GM18502 (cell line): ENCODE results near the gene CCDC144A.
"Not testable (repeated sequence)": the region's sequence is repeated elsewhere in the genome, so short reads cannot be mapped to it uniquely, and the experiment has no call there.

Experiments used
- ATAC-seq: cut with Tn5 transposase; IDR thresholded peaks from one replicate; pipeline ENCODE4 v1.9.1; 2021; ENCODE audit warnings: mild to moderate bottlenecking; ENCODE audit not compliant: unreplicated experiment, poor library complexity

The CCDC144A gene

GRCh38 chr17:16750515-16750914, 60.5 kb downstream of the CCDC144A start:
- ATAC-seq = not testable (repeated sequence)

GRCh38 chr17:16751224-16751923, 61.3 kb downstream of the CCDC144A start:
- ATAC-seq = not testable (repeated sequence)

- not testable (repeated sequence) for ATAC-seq
Measured at GRCh38 chr17:16751924-16752287, 61.9 kb downstream of the CCDC144A start.

GRCh38 chr17:16757520-16757919, 67.5 kb downstream of the CCDC144A start:
- ATAC-seq = not testable (repeated sequence)

- not testable (repeated sequence) for ATAC-seq
Measured at GRCh38 chr17:16758177-16758576, 68.1 kb downstream of the CCDC144A start.

GRCh38 chr17:16768290-16769175, 78.5 kb downstream of the CCDC144A start:
- ATAC-seq = not testable (repeated sequence)

- ATAC-seq = not testable (repeated sequence)
Measured at GRCh38 chr17:16772394-16773145, 82.5 kb downstream of the CCDC144A start.

GRCh38 chr17:16773146-16773522, 83.1 kb downstream of the CCDC144A start:
- not testable (repeated sequence) for ATAC-seq

GRCh38 chr17:16787851-16788250, 97.8 kb downstream of the CCDC144A start:
- ATAC-seq = not testable (repeated sequence)

GRCh38 chr17:16788889-16789536, 99.0 kb downstream of the CCDC144A start:
- not testable (repeated sequence) for ATAC-seq

- not testable (repeated sequence) for ATAC-seq
Measured at GRCh38 chr17:16789622-16790021, 99.6 kb downstream of the CCDC144A start.

GRCh38 chr17:16790313-16790871, 100.4 kb downstream of the CCDC144A start:
- ATAC-seq = not testable (repeated sequence)

- not testable (repeated sequence) for ATAC-seq
Measured at GRCh38 chr17:16794215-16794614, 104.2 kb downstream of the CCDC144A start.

GRCh38 chr17:16795894-16796293, 105.9 kb downstream of the CCDC144A start:
- ATAC-seq = not testable (repeated sequence)

- ATAC-seq = not testable (repeated sequence)
Measured at GRCh38 chr17:16804851-16805250, 114.8 kb downstream of the CCDC144A start.

- ATAC-seq = not testable (repeated sequence)
Measured at GRCh38 chr17:16806599-16806998, 116.6 kb downstream of the CCDC144A start.

- ATAC-seq = not testable (repeated sequence)
Measured at GRCh38 chr17:16807620-16808019, 117.6 kb downstream of the CCDC144A start.

- not testable (repeated sequence) for ATAC-seq
Measured at GRCh38 chr17:16810236-16810635, 120.2 kb downstream of the CCDC144A start.

- not testable (repeated sequence) for ATAC-seq
Measured at GRCh38 chr17:16812126-16812525, 122.1 kb downstream of the CCDC144A start.

GRCh38 chr17:16814439-16814838, 124.4 kb downstream of the CCDC144A start:
- ATAC-seq = no peak
